ENCODE results near the gene PTPRCAP. TPM values are rescaled to one million over a fixed set of nuclear protein-coding genes. Genes with fewer than 3 reads are reported as not detected.

The PTPRCAP gene
- total and polyA plus RNA-seq, 9 of the 15 experiments (the other 6 are each of a cell fraction or from before 2014, with no cell fraction given): 0.22 to 2.0 (median 1.1) TPM; not detected in 4

- TF ChIP-seq PRDM10 (IDR thresholded peaks at IDR 0.05; ENCODE audit: partially characterized antibody) (no peak), POLR2G (IDR thresholded peaks at IDR 0.05; ENCODE audit: low read depth, low read length) (peak; percentile 76), NFIX (CRISPR knock-in tag; IDR thresholded peaks at IDR 0.05; ENCODE audit: low read depth) (no peak), ZBTB7A (IDR thresholded peaks at IDR 0.05; ENCODE audit: borderline replicate concordance, control insufficient read depth, low read depth, low read length) (peak; percentile 60; the same call in 1 of the 2 replicates), POLR2AphosphoS5 (IDR thresholded peaks at IDR 0.05; ENCODE audit: control insufficient read depth, insufficient read depth, low read depth, low read length) (peak; percentile 35; the same call in 1 of the 2 replicates)
- TF ChIP-seq, protein P1, sequence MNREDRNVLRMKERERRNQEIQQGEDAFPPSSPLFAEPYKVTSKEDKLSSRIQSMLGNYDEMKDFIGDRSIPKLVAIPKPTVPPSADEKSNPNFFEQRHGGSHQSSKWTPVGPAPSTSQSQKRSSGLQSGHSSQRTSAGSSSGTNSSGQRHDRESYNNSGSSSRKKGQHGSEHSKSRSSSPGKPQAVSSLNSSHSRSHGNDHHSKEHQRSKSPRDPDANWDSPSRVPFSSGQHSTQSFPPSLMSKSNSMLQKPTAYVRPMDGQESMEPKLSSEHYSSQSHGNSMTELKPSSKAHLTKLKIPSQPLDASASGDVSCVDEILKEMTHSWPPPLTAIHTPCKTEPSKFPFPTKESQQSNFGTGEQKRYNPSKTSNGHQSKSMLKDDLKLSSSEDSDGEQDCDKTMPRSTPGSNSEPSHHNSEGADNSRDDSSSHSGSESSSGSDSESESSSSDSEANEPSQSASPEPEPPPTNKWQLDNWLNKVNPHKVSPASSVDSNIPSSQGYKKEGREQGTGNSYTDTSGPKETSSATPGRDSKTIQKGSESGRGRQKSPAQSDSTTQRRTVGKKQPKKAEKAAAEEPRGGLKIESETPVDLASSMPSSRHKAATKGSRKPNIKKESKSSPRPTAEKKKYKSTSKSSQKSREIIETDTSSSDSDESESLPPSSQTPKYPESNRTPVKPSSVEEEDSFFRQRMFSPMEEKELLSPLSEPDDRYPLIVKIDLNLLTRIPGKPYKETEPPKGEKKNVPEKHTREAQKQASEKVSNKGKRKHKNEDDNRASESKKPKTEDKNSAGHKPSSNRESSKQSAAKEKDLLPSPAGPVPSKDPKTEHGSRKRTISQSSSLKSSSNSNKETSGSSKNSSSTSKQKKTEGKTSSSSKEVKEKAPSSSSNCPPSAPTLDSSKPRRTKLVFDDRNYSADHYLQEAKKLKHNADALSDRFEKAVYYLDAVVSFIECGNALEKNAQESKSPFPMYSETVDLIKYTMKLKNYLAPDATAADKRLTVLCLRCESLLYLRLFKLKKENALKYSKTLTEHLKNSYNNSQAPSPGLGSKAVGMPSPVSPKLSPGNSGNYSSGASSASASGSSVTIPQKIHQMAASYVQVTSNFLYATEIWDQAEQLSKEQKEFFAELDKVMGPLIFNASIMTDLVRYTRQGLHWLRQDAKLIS (CRISPR knock-in tag; IDR thresholded peaks at IDR 0.05): peak; percentile 26; the same call in 1 of the 2 replicates
- TF ChIP-seq, protein P2, sequence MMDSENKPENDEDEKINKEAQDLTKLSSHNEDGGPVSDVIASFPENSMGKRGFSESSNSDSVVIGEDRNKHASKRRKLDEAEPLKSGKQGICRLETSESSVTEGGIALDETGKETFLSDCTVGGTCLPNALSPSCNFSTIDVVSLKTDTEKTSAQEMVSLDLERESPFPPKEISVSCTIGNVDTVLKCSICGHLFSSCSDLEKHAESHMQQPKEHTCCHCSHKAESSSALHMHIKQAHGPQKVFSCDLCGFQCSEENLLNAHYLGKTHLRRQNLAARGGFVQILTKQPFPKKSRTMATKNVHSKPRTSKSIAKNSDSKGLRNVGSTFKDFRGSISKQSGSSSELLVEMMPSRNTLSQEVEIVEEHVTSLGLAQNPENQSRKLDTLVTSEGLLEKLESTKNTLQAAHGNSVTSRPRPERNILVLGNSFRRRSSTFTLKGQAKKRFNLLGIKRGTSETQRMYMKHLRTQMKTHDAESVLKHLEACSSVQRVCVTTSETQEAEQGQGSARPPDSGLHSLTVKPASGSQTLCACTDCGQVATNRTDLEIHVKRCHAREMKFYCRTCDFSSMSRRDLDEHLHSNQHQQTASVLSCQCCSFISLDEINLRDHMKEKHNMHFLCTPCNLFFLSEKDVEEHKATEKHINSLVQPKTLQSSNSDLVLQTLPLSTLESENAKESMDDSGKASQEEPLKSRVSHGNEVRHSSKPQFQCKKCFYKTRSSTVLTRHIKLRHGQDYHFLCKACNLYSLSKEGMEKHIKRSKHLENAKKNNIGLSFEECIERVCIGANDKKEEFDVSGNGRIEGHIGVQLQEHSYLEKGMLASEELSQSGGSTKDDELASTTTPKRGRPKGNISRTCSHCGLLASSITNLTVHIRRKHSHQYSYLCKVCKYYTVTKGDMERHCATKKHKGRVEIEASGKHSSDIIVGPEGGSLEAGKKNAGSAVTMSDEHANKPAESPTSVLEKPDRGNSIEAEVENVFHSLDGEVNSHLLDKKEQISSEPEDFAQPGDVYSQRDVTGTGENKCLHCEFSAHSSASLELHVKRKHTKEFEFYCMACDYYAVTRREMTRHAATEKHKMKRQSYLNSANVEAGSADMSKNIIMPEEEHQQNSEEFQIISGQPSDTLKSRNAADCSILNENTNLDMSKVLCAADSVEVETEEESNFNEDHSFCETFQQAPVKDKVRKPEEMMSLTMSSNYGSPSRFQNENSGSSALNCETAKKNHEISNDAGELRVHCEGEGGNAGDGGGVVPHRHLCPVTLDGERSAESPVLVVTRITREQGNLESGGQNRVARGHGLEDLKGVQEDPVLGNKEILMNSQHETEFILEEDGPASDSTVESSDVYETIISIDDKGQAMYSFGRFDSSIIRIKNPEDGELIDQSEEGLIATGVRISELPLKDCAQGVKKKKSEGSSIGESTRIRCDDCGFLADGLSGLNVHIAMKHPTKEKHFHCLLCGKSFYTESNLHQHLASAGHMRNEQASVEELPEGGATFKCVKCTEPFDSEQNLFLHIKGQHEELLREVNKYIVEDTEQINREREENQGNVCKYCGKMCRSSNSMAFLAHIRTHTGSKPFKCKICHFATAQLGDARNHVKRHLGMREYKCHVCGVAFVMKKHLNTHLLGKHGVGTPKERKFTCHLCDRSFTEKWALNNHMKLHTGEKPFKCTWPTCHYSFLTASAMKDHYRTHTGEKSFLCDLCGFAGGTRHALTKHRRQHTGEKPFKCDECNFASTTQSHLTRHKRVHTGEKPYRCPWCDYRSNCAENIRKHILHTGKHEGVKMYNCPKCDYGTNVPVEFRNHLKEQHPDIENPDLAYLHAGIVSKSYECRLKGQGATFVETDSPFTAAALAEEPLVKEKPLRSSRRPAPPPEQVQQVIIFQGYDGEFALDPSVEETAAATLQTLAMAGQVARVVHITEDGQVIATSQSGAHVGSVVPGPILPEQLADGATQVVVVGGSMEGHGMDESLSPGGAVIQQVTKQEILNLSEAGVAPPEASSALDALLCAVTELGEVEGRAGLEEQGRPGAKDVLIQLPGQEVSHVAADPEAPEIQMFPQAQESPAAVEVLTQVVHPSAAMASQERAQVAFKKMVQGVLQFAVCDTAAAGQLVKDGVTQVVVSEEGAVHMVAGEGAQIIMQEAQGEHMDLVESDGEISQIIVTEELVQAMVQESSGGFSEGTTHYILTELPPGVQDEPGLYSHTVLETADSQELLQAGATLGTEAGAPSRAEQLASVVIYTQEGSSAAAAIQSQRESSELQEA (IDR thresholded peaks at IDR 0.05; ENCODE audit: low read depth): no peak
These were observed at the start of gene PTPRCAP (continued) for GRCh38 chr11:67437082-67437808.
